ENCODE data around the gene TSPEAR. TPM values are rescaled to one million over a fixed set of nuclear protein-coding genes. Genes with fewer than 3 reads are reported as not detected.

The TSPEAR gene
- total RNA-seq, 2 experiments from 2014 or later: not detected

- Mint-ChIP-seq H3K9me3 (peaks cover 28% of the 10 kb centered on the region), H3K4me1 (ENCODE audit: low read depth) (peaks cover 41% of the 10 kb centered on the region), H3K4me3 (no peak overlapping the region), H3K27ac (no peak overlapping the region), H3K36me3 (ENCODE audit: low read depth) (peaks cover 17% of the 10 kb centered on the region), H3K27me3 (no peaks in the 10 kb centered on the region)
- no peak for DNase-seq
- intact Hi-C loops (cut with micrococcal nuclease): no loop called here
- no peak for ATAC-seq
- CTCF ChIA-PET: no interaction called here
- POLR2A ChIA-PET: no interaction called here
- TF ChIP-seq CTCF (IDR thresholded peaks at IDR 0.05): no peak
Measured at GRCh38 chr21:44615466-44615865, 95.9 kb downstream of the TSPEAR start.

- intact Hi-C loops (cut with micrococcal nuclease): no loop called here
- ChIA-PET POLR2A (no interaction called here), CTCF (no interaction called here)
- TF ChIP-seq CTCF (IDR thresholded peaks at IDR 0.05): no peak
- Mint-ChIP-seq H3K4me1 (ENCODE audit: low read depth) (peaks cover 39% of the 10 kb centered on the region), H3K27ac (no peak overlapping the region), H3K4me3 (no peak overlapping the region), H3K27me3 (no peaks in the 10 kb centered on the region), H3K36me3 (ENCODE audit: low read depth) (peaks cover 14% of the 10 kb centered on the region), H3K9me3 (peaks cover 25% of the 10 kb centered on the region)
- DNase-seq: no peak
- ATAC-seq: no peak
Measured at GRCh38 chr21:44614961-44615391, 96.4 kb downstream of the TSPEAR start.

GRCh38 chr21:44614161-44614631 lies 97.2 kb downstream of the TSPEAR start:
- H3K9me3 Mint-ChIP-seq: peaks cover 24% of the 10 kb centered on the region
- H3K27ac Mint-ChIP-seq: no peak overlapping the region
- DNase-seq (no peak), ATAC-seq (no peak)
- H3K4me1 Mint-ChIP-seq (ENCODE audit: low read depth): peaks cover 34% of the 10 kb centered on the region
- ChIA-PET CTCF (no interaction called here), POLR2A (no interaction called here)
- TF ChIP-seq CTCF (IDR thresholded peaks at IDR 0.05): no peak
- H3K36me3 Mint-ChIP-seq (ENCODE audit: low read depth): peaks cover 7% of the 10 kb centered on the region
- H3K4me3 Mint-ChIP-seq: no peak overlapping the region
- intact Hi-C loops (cut with micrococcal nuclease): no loop called here
- H3K27me3 Mint-ChIP-seq: no peaks in the 10 kb centered on the region

GRCh38 chr21:44613386-44614155 lies 97.8 kb downstream of the TSPEAR start:
- Mint-ChIP-seq H3K9me3 (peaks cover 19% of the 10 kb centered on the region), H3K27ac (no peak overlapping the region), H3K27me3 (no peaks in the 10 kb centered on the region), H3K4me3 (no peak overlapping the region), H3K36me3 (ENCODE audit: low read depth) (peaks cover under 1% of the 10 kb centered on the region), H3K4me1 (ENCODE audit: low read depth) (peaks cover 28% of the 10 kb centered on the region)
- ATAC-seq: no peak
- ChIA-PET POLR2A (no interaction called here), CTCF (no interaction called here)
- no peak for TF ChIP-seq CTCF (IDR thresholded peaks at IDR 0.05)
- DNase-seq: no peak
- intact Hi-C loops (cut with micrococcal nuclease): no loop called here

GRCh38 chr21:44612669-44613229 lies 98.6 kb downstream of the TSPEAR start:
- DNase-seq (no peak), ATAC-seq (no peak)
- H3K27me3 Mint-ChIP-seq: no peaks in the 10 kb centered on the region
- POLR2A ChIA-PET: no interaction called here
- H3K4me1 Mint-ChIP-seq (ENCODE audit: low read depth): peaks cover 20% of the 10 kb centered on the region
- CTCF ChIA-PET: no interaction called here
- H3K9me3 Mint-ChIP-seq: peaks cover 15% of the 10 kb centered on the region
- no peaks in the 10 kb centered on the region for H3K36me3 Mint-ChIP-seq (ENCODE audit: low read depth)
- intact Hi-C loops (cut with micrococcal nuclease): no loop called here
- no peak overlapping the region for H3K27ac Mint-ChIP-seq
- no peak for TF ChIP-seq CTCF (IDR thresholded peaks at IDR 0.05)
- no peak overlapping the region for H3K4me3 Mint-ChIP-seq
